CD4-positive, alpha-beta T cell (primary cell): Measurements from ENCODE around the gene IGFALS. TPM values are rescaled to one million over a fixed set of nuclear protein-coding genes. Genes with fewer than 3 reads are reported as not detected.

Source experiments
- ATAC-seq: fragments of 200-7000 bp; cut with Tn5 transposase; one replicate; pipeline ENCODE4 v1.10.0; 2022; ENCODE audit warnings: mild to moderate bottlenecking; ENCODE audit not compliant: poor library complexity
- CTCF ChIA-PET: fragments of 350-600 bp; sonication (Branson Sonifier 250); formaldehyde crosslinking; loops from one replicate; lab custom pipeline; 2021; ENCODE audit warnings: antibody characterized with exemption, inconsistent platforms; lab: Charles Lee
- POLR2A ChIA-PET: fragments of 350-600 bp; sonication (Branson Sonifier 250); formaldehyde crosslinking; loops from one replicate; lab custom pipeline; 2021; ENCODE audit warnings: antibody characterized with exemption, inconsistent platforms; lab: Charles Lee
- DNase-seq, 14 experiments: peaks; one replicate each; pipeline ENCODE4 v3.0.0-alpha.2; 2013 to 2020; ENCODE audit warnings: mixed read lengths in 2 of 14
- H3K27ac ChIP-seq, 2 donors: one replicate each; pipeline versions ENCODE4 v1.5.1 to v1.7.0; 2013; ENCODE audit warnings: low read length in 2 of 2, low read depth in 1 of 2, mild to moderate bottlenecking in 1 of 2
- H3K27me3 ChIP-seq, 2 experiments: 1 replicate in 1 of 2; 2 replicates in 1 of 2; pipeline versions ENCODE4 v1.6.1 to v1.7.0; 2013; ENCODE audit warnings: low read length in 2 of 2, control low read depth in 1 of 2, mild to moderate bottlenecking in 1 of 2, moderate library complexity in 1 of 2; ENCODE audit not compliant: insufficient read depth in 2 of 2, control insufficient read depth in 1 of 2
- H3K36me3 ChIP-seq: one replicate; pipeline ENCODE4 v1.6.1; 2013; ENCODE audit warnings: low read length, control low read depth; ENCODE audit not compliant: insufficient read depth
- H3K4me1 ChIP-seq: one replicate; pipeline ENCODE4 v1.6.1; 2013; ENCODE audit warnings: low read length, control low read depth; ENCODE audit not compliant: insufficient read depth
- H3K4me3 ChIP-seq: one replicate; pipeline ENCODE4 v1.5.1; 2013; ENCODE audit warnings: mild to moderate bottlenecking, low read length, moderate library complexity
- H3K9me3 ChIP-seq, 2 experiments: 1 replicate in 1 of 2; 2 replicates in 1 of 2; pipeline versions ENCODE4 v1.6.1 to v1.7.0; 2013; ENCODE audit warnings: low read length in 2 of 2, mild to moderate bottlenecking in 2 of 2, control low read depth in 1 of 2, moderate library complexity in 1 of 2; ENCODE audit not compliant: control insufficient read depth in 1 of 2, insufficient read depth in 1 of 2
- H3K27ac Mint-ChIP-seq: one replicate; pipeline ENCODE4 v1.8.0; 2020; ENCODE audit warnings: mixed read lengths
- H3K27me3 Mint-ChIP-seq: one replicate; pipeline ENCODE4 v1.8.0; 2021; ENCODE audit warnings: mixed read lengths
- H3K36me3 Mint-ChIP-seq: one replicate; pipeline ENCODE4 v1.8.0; 2021; ENCODE audit warnings: low read depth, mixed read lengths
- H3K4me1 Mint-ChIP-seq: one replicate; pipeline ENCODE4 v1.8.0; 2021; ENCODE audit warnings: low read depth, mixed read lengths
- H3K4me3 Mint-ChIP-seq: one replicate; pipeline ENCODE4 v1.8.0; 2020; ENCODE audit warnings: mild to moderate bottlenecking, mixed read lengths
- H3K9me3 Mint-ChIP-seq: one replicate; pipeline ENCODE4 v1.8.0; 2020; ENCODE audit warnings: mixed read lengths
- CTCF ChIP-seq: fragments of 200-600 bp; IDR thresholded peaks from one replicate; pipeline ENCODE4 v1.8.0; 2022; ENCODE audit warnings: antibody characterized with exemption, mild to moderate bottlenecking
- intact Hi-C, 2 experiments: fragments of 100-400 bp; cut with DNase I in 1 of 2; cut with micrococcal nuclease in 1 of 2; formaldehyde crosslinking; loops; one replicate each; pipeline versions ENCODE4 v1.15.1 to v1.9.0; 2023 to 2025; cut with DNase I, micrococcal nuclease
- total RNA-seq, 174 experiments: library from RNA in 2 of 174; stranded (reverse) in 2 of 174; gene quantifications; one replicate each; pipeline ENCODE4 v1.2.3 and lab custom pipeline; 2021 to 2026

The IGFALS gene
- total RNA-seq, 2 experiments from 2014 or later = 0.67 to 0.80 TPM

GRCh38 chr16:1828645-1829410 is 35.3 kb upstream of the IGFALS start:
- Mint-ChIP-seq H3K27ac (peak overlapping the region; percentile 48), H3K4me3 (peak overlapping the region; percentile 91), H3K4me1 (peaks cover 37% of the 10 kb centered on the region), H3K9me3 (no peaks in the 10 kb centered on the region), H3K36me3 (no peaks in the 10 kb centered on the region), H3K27me3 (no peaks in the 10 kb centered on the region)
- Histone ChIP-seq H3K27ac (no peak overlapping the region), H3K9me3 (no peaks in the 10 kb centered on the region), H3K27me3 (no peaks in the 10 kb centered on the region), H3K4me1 (peaks cover 42% of the 10 kb centered on the region), H3K36me3 (peaks cover 2% of the 10 kb centered on the region), H3K4me3 (no peak overlapping the region)
- intact Hi-C loops = loop anchor here (5.0 kb wide), 2 partner anchors 57 to 122 kb away; partner anchors contain the start of genes EME2 (in 1 of the 2), MAPK8IP3 (in 1 of the 2), MRPS34 (in 1 of the 2) and NME3 (in 1 of the 2)
- CTCF ChIA-PET = no interaction called here
- ATAC-seq (no peak), DNase-seq (no peak)
- TF ChIP-seq CTCF = no peak
- POLR2A ChIA-PET = interaction anchor here (2.4 kb wide), 1 partner anchor 137 kb away, joined by 17 read pairs; the partner anchor contains the start of gene RPS2

- no peaks in the 10 kb centered on the region for H3K27me3 Mint-ChIP-seq
- Histone ChIP-seq H3K4me1 (peaks cover 51% of the 10 kb centered on the region), H3K9me3 (no peaks in the 10 kb centered on the region), H3K36me3 (peaks cover 12% of the 10 kb centered on the region), H3K4me3 (peak within 1 kb of the TSS; percentile 76), H3K27me3 (no peaks in the 10 kb centered on the region), H3K27ac (peak within 1 kb of the TSS; percentile 72 to 77)
- peak within 1 kb of the TSS; percentile 90 for H3K27ac Mint-ChIP-seq
- ChIA-PET CTCF (interaction anchor here (0.8 kb wide), 2 partner anchors 14 to 176 kb away, joined by 3 read pairs; no protein-coding TSS in a partner anchor), POLR2A (interaction anchor here (0.7 to 3.6 kb wide), 14 partner anchors 28 to 693 kb away, joined by 3 to 51 read pairs (median 4); partner anchors contain the start of genes AMDHD2, EME2, JPT2 and MAPK8IP3)
- peaks cover 37% of the 10 kb centered on the region for H3K4me1 Mint-ChIP-seq
- ATAC-seq (peak; percentile 82), DNase-seq (peak; percentile 82 to 97 (median 88))
- intact Hi-C loops = loop anchor here (2.0 to 5.0 kb wide), 6 partner anchors 28 to 120 kb away; partner anchors contain the start of genes EME2 (in 2 of the 2), MRPS34 (in 2 of the 2), MAPK8IP3 (in 1 of the 2) and NME3 (in 1 of the 2)
- H3K4me3 Mint-ChIP-seq = peak within 1 kb of the TSS; percentile 91
- no peak for TF ChIP-seq CTCF
- H3K9me3 Mint-ChIP-seq = no peaks in the 10 kb centered on the region
- no peaks in the 10 kb centered on the region for H3K36me3 Mint-ChIP-seq
Measured at GRCh38 chr16:1826691-1827573, 33.4 kb upstream of the IGFALS start, which contains the start of the genes FAHD1 and HAGH. Gene FAHD1 (plus strand): TSS chr16:1827206. CDS start chr16:1827239, 33 bp downstream. Gene HAGH (minus strand): TSS chr16:1826825. CDS start chr16:1826787, 38 bp downstream.
